C4-2B (cell line): Measurements from ENCODE around the gene PCNX1.
A peak's percentile ranks its signal among the peaks of the same experiment; 100 is the strongest.

Source experiments
- H3K27ac ChIP-seq: fragments of 450-650 bp; 2 replicates; pipeline ENCODE4 v1.5.1; 2017
- CTCF ChIP-seq: fragments of 450-650 bp; conservative IDR thresholded peaks from 2 replicates; pipeline ENCODE4 v1.5.1; 2017; ENCODE audit warnings: mild to moderate bottlenecking
- ZFX ChIP-seq: fragments of 450-650 bp; IDR thresholded peaks from 2 replicates; pipeline ENCODE4 v1.6.1; 2017

The PCNX1 gene

DNA sequence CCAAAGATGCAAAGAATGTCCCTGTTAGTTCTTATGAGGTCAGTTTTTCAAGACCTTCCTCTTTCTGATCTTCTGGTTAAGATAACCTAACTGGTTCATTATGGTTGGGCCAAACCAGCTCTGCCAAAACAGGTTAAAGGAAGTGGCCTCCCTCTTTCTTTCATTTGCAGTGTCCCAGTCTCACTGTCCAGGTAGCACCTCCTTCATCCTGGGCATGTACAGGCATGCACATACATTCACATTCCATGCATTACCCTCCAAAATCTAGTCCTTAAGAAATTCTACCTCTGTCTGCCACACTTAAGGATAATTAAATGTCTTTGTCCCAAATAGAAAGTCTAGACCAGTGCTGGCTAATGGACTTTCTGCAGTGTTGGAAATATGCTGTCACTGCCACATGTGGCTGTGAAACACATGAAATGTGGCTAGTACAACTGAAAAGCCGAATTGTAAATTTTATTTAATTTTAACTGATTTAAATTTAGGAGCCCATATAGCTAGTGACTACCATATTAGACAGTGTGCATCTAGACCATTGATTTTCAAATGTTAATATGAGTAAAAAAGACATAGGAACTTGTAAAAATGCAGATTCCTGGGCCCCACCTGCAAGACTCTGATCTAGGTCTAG is 169.3 kb downstream of the PCNX1 start:
- TF ChIP-seq ZFX (no peak), CTCF (no peak)
- H3K27ac ChIP-seq, result no peak overlapping the region

DNA sequence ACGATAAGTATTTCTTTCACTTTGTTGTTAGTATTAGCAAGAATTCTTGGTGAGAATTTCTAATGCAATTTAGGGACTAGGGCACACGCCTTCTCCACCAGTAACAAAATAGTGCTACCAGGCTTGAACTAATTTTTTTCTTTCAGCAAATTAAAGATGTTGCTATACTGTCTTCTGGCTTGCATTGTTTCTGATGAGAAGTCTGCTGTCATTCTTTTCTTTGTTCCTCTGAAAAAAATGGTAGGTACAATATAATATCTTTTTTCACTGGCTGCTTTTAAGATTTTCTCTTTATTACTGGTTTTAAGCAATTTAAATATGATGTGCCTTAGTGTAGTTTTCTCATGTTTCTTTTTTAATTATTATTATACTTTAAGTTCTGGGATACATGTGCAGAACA is 171.2 kb downstream of the PCNX1 start:
- TF ChIP-seq ZFX, result no peak
- no peak for TF ChIP-seq CTCF

GRCh38 chr14:71086567-71086966 is 179.3 kb downstream of the PCNX1 start:
- TF ChIP-seq CTCF (no peak), ZFX (no peak)
- H3K27ac ChIP-seq, result no peak overlapping the region

More for the DNA sequence above, 171.2 kb downstream of the PCNX1 start:
- H3K27ac ChIP-seq, result no peak overlapping the region

GRCh38 chr14:71089971-71090370 is 182.7 kb downstream of the PCNX1 start:
- no peak for TF ChIP-seq CTCF
- no peak for TF ChIP-seq ZFX

GRCh38 chr14:71094722-71095121 is 187.5 kb downstream of the PCNX1 start:
- no peak overlapping the region for H3K27ac ChIP-seq
- TF ChIP-seq CTCF, result no peak
- TF ChIP-seq ZFX, result no peak

More at GRCh38 chr14:71089971-71090370, 182.7 kb downstream of the PCNX1 start:
- H3K27ac ChIP-seq, result no peak overlapping the region

GRCh38 chr14:71096947-71097346 is 189.7 kb downstream of the PCNX1 start:
- no peak overlapping the region for H3K27ac ChIP-seq
- TF ChIP-seq CTCF (no peak), ZFX (no peak)

DNA sequence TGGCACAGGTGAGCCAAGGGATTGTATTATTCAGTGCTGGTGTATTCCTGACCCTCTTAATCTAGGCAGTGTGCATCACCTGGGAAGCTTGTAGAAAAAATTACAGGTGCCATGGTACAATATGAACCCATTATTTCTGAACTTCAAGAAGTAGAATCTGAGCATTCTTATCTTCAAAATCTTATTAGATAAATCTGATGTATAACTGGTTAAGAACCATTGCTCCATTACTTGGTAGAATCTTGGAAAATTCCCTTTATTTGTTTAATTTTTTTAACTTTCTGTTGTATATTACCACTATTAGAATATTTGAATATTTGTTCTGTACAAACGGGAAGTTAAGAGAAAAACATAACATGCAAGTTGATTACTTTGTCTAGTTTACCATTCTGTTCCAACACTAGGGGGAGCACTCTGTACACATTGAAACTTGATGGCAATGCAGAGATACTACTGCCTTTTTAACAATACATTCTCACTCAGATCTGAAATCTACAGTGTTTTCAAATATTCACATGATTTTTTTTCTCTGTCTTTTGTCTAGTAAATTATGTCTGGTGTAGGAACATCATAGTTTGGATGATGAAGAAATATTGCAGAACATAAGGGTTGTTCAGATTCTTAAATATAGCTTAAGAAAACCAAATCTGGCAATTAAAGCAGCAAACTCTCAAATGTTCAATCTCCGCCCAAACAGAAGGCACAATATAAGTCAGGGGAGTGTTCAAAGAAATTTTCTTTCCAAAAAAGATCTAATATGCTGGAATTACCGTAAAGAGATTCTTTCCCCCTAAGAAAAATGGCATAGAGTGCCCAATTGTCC is 196.6 kb downstream of the PCNX1 start:
- TF ChIP-seq CTCF (peak; percentile 94), ZFX (no peak)
- no peak overlapping the region for H3K27ac ChIP-seq
